NCI-H524 treated with DMSO at 0.1 percent for 48 hours (cell line): ENCODE data around the gene KIAA0930.

Experiments used
- DNase-seq: peaks from one replicate; lab custom pipeline; 2025; lab: John Stamatoyannopoulos, UW

The KIAA0930 gene

DNA sequence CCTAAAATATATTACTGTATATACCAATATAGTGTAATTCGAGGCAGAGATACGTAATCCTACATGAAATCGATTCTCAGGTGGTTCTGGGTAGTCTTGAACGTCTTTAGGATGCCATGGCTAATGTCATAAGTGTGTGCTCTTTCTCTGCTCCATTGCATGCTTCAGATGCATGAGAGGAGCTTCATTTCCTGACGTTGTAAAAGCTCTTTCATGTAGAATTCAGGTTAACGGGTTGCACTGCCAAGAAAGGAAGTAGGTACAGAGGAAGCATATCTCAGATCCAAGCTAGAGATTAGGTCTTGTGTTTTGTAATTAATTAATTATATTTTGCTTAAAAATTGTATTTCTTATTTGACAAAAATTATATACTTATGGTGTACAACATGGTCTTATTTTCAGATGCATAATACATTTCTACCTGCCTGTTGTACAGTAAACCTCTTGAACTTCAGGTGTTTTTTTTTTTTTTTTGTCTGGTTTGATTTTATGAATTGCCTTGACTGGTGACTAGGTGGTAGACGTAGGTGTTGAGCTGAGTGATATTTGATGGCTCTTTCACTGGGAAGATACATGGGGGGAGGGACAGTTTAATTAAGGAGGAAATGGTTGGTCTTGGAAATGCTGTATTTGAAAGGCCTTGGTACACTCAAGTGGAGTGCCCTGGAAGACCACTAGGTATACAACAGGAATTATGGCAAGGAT lies 67.7 kb downstream of the KIAA0930 start:
- no peak for DNase-seq

GRCh38 chr22:45171830-45172229 lies 68.9 kb downstream of the KIAA0930 start:
- DNase-seq: no peak

GRCh38 chr22:45169591-45170466 lies 70.9 kb downstream of the KIAA0930 start:
- DNase-seq: no peak

- no peak for DNase-seq
Measured at GRCh38 chr22:45166932-45167331, 73.8 kb downstream of the KIAA0930 start.

DNA sequence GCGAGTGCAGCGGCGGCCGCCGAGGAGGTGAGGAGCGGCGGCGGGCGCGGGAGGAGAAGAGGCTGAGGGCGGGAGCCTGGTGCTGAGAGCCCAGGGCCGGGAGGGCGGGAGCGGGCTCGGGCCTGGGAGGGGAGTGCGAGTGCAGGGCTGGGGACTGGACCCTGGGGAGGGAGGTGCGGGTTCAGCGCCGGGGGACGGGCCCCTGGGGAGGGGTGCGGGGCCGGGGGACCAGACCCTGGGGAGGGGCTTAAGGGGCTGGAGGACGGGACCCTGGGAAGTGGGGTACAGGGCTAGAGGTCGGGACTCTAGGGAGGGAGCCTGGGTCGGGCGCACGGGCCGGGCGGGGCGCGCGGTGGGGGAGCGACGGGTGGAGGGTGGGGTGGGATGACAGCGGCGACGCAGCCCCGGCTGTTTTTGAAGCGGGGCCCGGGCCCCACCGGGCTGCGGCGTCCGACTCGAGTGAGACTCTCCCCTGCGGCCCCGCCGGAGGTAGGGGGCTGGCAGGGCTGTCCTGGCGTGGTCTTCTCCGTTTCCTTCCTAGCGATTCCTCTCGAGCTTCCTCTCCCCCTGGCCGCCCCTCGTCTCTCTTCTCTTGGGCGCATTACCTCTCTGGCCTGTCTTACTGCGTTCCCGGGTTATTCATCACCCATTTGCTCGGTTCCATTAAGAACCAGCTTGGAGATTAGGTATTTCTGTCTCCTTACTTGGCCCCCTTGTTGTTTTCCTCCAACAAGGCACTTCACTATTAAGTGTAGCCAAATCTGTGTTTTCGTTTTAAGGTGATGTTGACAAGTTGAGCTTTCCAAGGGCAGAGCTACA lies 76.2 kb downstream of the KIAA0930 start:
- DNase-seq: no peak

DNA sequence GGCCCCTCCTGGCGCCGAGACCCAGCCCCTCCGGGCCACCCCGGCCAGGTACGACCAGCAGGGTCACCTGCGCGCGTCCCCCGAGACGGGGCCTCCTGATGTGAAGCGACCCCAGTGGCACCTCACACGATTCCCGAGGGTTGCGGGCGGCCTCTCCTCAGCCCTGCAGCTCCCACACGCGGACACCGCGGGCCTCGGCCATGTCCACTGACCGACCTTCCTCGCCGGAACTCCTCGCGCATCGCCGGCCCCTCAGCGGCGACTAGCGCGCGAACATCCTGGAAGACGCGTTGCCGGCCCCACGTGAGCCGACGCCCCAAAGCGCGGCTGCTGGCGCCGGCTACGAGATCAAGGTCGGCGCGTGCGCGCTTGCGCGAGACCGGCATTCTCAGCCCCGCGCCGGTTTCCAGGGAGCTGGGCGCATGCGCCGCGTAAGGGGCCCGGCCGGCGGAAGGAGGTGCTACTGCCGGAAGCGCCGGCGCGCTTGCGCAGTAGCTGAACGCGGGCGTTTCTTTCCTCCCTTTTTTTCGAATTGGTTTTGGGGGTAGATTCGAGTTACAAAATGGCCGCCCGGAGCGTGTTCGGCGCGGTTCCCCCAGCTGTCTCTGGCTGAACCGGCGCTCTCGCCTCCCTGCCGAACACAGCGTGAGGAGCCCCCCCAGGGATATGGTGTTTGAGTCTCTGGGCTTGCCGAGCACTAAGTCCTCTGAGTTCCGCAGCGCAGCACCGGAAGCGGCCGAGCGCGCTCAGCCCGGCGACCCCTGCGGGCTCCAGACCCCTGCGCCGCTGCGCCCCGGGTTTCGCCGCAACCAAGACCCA lies 77.0 kb downstream of the KIAA0930 start, which contains the start of gene NUP50:
Gene NUP50 (plus strand): TSS at position 475 of the 819 bp plus-strand sequence. CDS start 4,253 bp downstream, outside the sequence.
- peak; percentile 69 for DNase-seq

- DNase-seq: peak; percentile 17
Measured at GRCh38 chr22:45163099-45163450, 77.6 kb downstream of the KIAA0930 start.

DNA sequence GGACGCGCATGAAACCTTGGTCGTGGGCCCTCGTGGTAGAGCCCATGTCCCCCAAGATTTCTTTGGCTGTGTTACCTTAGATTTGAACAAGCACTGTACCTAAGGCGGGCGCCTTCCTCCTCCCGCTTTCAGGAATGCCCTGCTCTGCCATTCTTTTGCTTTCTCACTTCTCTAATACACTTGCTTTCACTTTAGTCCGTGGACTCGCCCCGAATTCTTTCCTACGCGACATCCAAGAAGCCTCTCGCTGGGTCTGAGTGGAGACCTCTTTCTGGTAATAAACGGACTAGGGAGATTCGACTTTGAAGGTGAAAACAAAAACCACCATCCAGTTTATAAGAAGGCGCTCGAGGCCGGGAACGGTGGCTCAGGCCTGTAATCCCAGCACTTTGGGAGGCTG lies 78.2 kb downstream of the KIAA0930 start:
- DNase-seq: no peak

DNA sequence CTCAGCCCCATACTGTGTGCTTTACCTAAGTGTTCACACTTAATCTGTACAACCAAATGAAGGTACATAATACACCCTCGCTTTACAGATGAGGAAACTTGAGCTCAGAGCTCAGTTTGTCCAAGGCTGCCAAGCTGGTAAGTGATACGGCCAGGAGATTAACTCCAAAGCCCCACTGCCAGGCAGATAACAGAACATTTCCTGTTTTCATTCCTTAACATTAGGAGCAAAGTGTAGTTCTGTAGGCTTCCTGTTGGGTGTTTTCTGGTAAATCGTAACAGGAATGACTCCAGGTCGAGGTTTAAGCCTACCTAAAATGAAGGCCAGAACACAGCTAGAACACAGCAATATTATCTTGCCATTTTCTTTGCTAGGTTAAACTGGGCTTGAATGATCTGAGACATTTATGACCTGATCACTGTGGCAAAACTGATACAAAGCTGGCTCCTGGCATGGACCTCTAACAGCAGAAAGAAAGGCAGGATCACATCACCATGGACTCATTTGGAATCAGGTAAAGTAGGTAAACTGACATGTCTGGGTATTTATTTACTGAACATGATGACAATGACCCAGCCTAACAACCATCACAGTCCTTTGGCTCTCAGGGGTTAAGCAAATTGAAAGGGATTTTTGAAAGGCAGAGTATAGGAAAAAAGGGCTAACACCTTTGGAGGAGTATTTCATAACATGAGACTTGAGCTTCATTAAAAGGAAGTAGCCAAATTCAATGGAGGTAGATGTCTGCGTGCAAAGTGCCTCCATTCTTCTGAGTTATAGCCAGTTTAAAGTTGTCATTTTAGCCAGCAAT lies 80.8 kb downstream of the KIAA0930 start:
- DNase-seq: no peak

- DNase-seq: no peak
Measured at GRCh38 chr22:45157907-45158306, 82.8 kb downstream of the KIAA0930 start.

DNA sequence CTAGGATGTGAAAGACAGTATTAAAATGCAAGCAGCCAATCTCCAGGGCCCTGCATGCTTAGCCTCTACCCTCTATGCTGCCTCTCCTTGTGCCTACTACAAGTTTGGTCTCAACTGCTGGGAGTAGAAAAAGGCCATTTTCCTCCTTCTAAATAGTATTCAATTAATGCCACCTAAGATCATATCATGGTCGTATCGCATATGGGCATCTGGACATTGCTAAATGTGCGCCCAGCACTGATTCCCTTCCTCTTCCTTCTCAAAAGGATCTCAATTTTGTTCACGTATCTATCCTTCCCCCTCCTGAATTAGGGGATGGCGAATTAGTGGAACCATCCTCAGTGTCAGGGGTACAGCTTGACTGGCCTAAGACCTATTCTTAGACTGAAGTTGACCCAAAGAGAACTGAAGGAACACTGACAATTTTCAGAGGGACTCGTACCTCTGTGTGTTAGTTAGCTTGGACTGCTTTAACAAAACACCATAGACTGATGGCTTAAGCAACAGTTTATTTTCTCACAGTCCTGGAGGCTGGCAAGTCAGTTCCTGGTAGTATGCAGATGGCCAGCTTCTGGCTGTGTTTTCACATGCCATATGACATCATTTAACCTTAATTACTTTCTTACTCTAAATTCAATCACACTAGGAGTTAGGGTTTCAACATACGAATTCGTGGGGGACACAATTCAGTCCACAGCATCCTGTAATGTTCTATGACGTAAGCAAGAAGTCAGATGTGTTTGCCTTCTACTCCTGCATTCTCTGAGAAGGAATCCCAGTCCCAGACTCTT lies 85.4 kb downstream of the KIAA0930 start:
- DNase-seq: no peak

- DNase-seq: no peak
Measured at GRCh38 chr22:45154383-45154782, 86.3 kb downstream of the KIAA0930 start.

DNA sequence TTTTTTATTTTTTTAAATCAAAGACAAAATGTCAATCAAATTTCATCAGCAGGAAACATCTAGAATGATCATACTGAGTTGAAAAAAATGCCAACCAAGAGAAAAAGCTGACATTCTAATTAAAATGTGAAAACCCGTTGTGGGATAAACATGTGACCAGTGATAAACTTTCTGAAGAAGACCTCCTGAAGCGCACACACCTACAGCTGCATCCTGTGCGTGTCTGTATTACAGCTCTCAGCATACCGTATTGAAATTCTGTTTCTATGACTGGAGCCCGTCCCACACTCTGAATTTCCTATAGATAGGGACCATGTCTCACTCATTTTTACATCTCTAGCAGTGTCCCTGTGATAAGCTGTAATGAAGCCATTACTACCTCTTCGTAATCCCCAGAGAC lies 89.2 kb downstream of the KIAA0930 start:
- DNase-seq: no peak

GRCh38 chr22:45150139-45150538 lies 90.6 kb downstream of the KIAA0930 start:
- no peak for DNase-seq

- no peak for DNase-seq
Measured at GRCh38 chr22:45149671-45150070, 91.0 kb downstream of the KIAA0930 start.

GRCh38 chr22:45144916-45145315 lies 95.8 kb downstream of the KIAA0930 start:
- no peak for DNase-seq

DNA sequence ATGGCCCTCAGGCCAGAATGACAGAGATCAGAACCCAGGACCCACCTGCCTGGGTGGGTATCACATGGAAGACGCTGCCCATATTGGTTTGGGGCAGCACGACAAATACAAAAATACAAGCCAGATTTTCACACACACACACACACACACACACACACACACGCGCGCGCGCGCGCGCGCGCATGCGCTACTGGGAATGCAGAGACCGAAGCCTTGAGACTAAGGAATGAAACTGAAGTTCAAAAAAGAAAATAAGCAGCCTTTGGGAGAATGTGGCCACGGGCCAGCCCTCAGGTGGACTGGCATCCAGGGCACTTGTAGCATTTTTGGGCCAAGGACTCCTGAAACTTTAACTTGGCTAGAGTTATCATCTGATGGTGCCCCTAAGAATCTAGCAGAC lies 98.3 kb downstream of the KIAA0930 start:
- no peak for DNase-seq
